ENCODE results near the gene KCNE3. TPM values are rescaled to one million over a fixed set of nuclear protein-coding genes. Genes with fewer than 3 reads are reported as not detected.

KCNE3 gene
- total and polyA plus RNA-seq, 2 experiments from 2014 or later: 2.3 to 10.6 TPM

- TF ChIP-seq, protein P1, sequence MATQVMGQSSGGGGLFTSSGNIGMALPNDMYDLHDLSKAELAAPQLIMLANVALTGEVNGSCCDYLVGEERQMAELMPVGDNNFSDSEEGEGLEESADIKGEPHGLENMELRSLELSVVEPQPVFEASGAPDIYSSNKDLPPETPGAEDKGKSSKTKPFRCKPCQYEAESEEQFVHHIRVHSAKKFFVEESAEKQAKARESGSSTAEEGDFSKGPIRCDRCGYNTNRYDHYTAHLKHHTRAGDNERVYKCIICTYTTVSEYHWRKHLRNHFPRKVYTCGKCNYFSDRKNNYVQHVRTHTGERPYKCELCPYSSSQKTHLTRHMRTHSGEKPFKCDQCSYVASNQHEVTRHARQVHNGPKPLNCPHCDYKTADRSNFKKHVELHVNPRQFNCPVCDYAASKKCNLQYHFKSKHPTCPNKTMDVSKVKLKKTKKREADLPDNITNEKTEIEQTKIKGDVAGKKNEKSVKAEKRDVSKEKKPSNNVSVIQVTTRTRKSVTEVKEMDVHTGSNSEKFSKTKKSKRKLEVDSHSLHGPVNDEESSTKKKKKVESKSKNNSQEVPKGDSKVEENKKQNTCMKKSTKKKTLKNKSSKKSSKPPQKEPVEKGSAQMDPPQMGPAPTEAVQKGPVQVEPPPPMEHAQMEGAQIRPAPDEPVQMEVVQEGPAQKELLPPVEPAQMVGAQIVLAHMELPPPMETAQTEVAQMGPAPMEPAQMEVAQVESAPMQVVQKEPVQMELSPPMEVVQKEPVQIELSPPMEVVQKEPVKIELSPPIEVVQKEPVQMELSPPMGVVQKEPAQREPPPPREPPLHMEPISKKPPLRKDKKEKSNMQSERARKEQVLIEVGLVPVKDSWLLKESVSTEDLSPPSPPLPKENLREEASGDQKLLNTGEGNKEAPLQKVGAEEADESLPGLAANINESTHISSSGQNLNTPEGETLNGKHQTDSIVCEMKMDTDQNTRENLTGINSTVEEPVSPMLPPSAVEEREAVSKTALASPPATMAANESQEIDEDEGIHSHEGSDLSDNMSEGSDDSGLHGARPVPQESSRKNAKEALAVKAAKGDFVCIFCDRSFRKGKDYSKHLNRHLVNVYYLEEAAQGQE (IDR thresholded peaks at IDR 0.05; ENCODE audit: unreplicated experiment): no peak
- TF ChIP-seq EZH2phosphoT487 (IDR thresholded peaks at IDR 0.05; ENCODE audit: unreplicated experiment): no peak
- TF ChIP-seq POLR2AphosphoS5 (IDR thresholded peaks at IDR 0.05; ENCODE audit: low read depth): no peak
Observed at GRCh38 chr11:74429205-74429604, 38.1 kb downstream of the KCNE3 start (continued).

GRCh38 chr11:74427384-74427886 is 39.9 kb downstream of the KCNE3 start:
- Mint-ChIP-seq H3K27me3 (ENCODE audit: insufficient read depth, low read depth, poor library complexity) (no peaks in the 10 kb centered on the region), H3K27ac (no peak overlapping the region), H3K9me3 (peaks cover 6% of the 10 kb centered on the region; the same call in 1 of the 3 replicates), H3K4me1 (no peaks in the 10 kb centered on the region), H3K36me3 (ENCODE audit: low read depth) (no peaks in the 10 kb centered on the region), H3K4me3 (no peak overlapping the region)
- H3K4me1 ChIP-seq (ENCODE audit: insufficient read depth): no peaks in the 10 kb centered on the region
- H3K9me2 ChIP-seq (ENCODE audit: insufficient read depth): no peaks in the 10 kb centered on the region
- no peaks in the 10 kb centered on the region for H3K36me3 ChIP-seq (ENCODE audit: insufficient read depth)
- H4K20me1 ChIP-seq (replicated peaks; ENCODE audit: insufficient read depth): no peaks in the 10 kb centered on the region
- no peaks in the 10 kb centered on the region for H3K27me3 ChIP-seq (ENCODE audit: insufficient read depth)
- H3K27ac ChIP-seq (ENCODE audit: low read depth): no peak overlapping the region
- DNase-seq (ENCODE audit: low spot score) (no peak), ATAC-seq (no peak)
- no peak overlapping the region for H3K4me3 ChIP-seq
- TF ChIP-seq POLR2AphosphoS5 (IDR thresholded peaks at IDR 0.05; ENCODE audit: low read depth): no peak
- no peak for TF ChIP-seq EZH2phosphoT487 (IDR thresholded peaks at IDR 0.05; ENCODE audit: unreplicated experiment)
- no peak for TF ChIP-seq ZNF462 (CRISPR knock-in tag; IDR thresholded peaks at IDR 0.05)
- TF ChIP-seq ZNF331 (CRISPR knock-in tag; IDR thresholded peaks at IDR 0.05; ENCODE audit: low read depth): no peak
- TF ChIP-seq EZH2 (IDR thresholded peaks at IDR 0.05; ENCODE audit: low read depth, unreplicated experiment): no peak
- TF ChIP-seq JUNB (IDR thresholded peaks at IDR 0.05; ENCODE audit: unreplicated experiment): no peak
- no peak for TF ChIP-seq STAT1 (IDR thresholded peaks at IDR 0.05; ENCODE audit: unreplicated experiment)
- no peak for TF ChIP-seq CTCF (conservative IDR thresholded peaks at IDR 0.05; ENCODE audit: low read depth in 2 of 2)
- TF ChIP-seq NANOG (IDR thresholded peaks at IDR 0.05; ENCODE audit: borderline replicate concordance): no peak
- TF ChIP-seq, protein P2, sequence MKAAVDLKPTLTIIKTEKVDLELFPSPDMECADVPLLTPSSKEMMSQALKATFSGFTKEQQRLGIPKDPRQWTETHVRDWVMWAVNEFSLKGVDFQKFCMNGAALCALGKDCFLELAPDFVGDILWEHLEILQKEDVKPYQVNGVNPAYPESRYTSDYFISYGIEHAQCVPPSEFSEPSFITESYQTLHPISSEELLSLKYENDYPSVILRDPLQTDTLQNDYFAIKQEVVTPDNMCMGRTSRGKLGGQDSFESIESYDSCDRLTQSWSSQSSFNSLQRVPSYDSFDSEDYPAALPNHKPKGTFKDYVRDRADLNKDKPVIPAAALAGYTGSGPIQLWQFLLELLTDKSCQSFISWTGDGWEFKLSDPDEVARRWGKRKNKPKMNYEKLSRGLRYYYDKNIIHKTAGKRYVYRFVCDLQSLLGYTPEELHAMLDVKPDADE (IDR thresholded peaks at IDR 0.05): no peak
- TF ChIP-seq CREB1 (CRISPR knock-in tag; IDR thresholded peaks at IDR 0.05; ENCODE audit: low read depth): no peak
- no peaks in the 10 kb centered on the region for H3K79me2 ChIP-seq (replicated peaks; ENCODE audit: insufficient read depth)
- H2AFZ ChIP-seq: no peak overlapping the region
- H3K4me2 ChIP-seq: no peak overlapping the region
- no peaks in the 10 kb centered on the region for H3F3A ChIP-seq (replicated peaks; ENCODE audit: low read depth)
